Measurements from ENCODE around the gene RAPGEF6.

DNA sequence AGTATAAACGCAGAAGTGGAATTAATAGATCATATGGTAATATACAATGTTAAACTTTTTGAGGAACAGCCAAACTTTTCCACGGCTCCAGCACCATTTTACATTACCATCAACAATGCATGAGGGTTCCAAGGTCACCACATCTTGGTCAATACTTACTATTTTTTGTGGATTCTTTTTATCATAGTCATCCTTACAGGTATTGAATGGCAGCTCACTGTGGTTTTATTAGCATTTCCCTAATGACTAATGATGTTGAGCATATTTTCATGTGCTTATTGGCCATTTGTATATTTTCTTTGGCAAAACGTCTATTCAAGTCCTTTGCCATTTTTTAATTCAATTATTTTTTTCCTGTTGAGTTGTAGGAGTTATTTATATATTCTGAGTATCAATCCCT, 14.1 kb upstream of the RAPGEF6 start:
- TF ChIP-seq, protein P1, sequence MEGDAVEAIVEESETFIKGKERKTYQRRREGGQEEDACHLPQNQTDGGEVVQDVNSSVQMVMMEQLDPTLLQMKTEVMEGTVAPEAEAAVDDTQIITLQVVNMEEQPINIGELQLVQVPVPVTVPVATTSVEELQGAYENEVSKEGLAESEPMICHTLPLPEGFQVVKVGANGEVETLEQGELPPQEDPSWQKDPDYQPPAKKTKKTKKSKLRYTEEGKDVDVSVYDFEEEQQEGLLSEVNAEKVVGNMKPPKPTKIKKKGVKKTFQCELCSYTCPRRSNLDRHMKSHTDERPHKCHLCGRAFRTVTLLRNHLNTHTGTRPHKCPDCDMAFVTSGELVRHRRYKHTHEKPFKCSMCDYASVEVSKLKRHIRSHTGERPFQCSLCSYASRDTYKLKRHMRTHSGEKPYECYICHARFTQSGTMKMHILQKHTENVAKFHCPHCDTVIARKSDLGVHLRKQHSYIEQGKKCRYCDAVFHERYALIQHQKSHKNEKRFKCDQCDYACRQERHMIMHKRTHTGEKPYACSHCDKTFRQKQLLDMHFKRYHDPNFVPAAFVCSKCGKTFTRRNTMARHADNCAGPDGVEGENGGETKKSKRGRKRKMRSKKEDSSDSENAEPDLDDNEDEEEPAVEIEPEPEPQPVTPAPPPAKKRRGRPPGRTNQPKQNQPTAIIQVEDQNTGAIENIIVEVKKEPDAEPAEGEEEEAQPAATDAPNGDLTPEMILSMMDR (IDR thresholded peaks at IDR 0.05), result no peak
- TF ChIP-seq POLR2A (IDR thresholded peaks at IDR 0.05), result no peak

Data from adrenal gland (tissue), 5 donors.